KOPT-K1 (cell line): ENCODE measurements around the gene STARD10.
A peak's percentile ranks its signal among the peaks of the same experiment; 100 is the strongest.

Source experiments
- H3K27ac ChIP-seq: fragments of 200-600 bp; sonication (generic); 2 replicates; pipeline ENCODE4 v1.5.1; 2016; ENCODE audit warnings: antibody characterized with exemption, mild to moderate bottlenecking, low read depth, low read length; ENCODE audit not compliant: poor library complexity, severe bottlenecking
- H3K36me3 ChIP-seq: fragments of 200-600 bp; sonication (generic); 2 replicates; pipeline ENCODE4 v1.5.1; 2017; ENCODE audit warnings: antibody characterized with exemption, mild to moderate bottlenecking, low read length, moderate library complexity; ENCODE audit not compliant: insufficient read depth
- H3K9me3 ChIP-seq: fragments of 200-600 bp; sonication (generic); 2 replicates; pipeline ENCODE4 v1.5.1; 2017; ENCODE audit warnings: antibody characterized with exemption, low read length, mild to moderate bottlenecking; ENCODE audit not compliant: insufficient read depth, poor library complexity, severe bottlenecking

STARD10 gene

GRCh38 chr11:72744474-72744873, 49.4 kb downstream of the STARD10 start:
- Histone ChIP-seq H3K36me3 (no peaks in the 10 kb centered on the region), H3K27ac (no peak overlapping the region), H3K9me3 (no peaks in the 10 kb centered on the region)

- H3K36me3 ChIP-seq: no peaks in the 10 kb centered on the region
- no peaks in the 10 kb centered on the region for H3K9me3 ChIP-seq
- no peak overlapping the region for H3K27ac ChIP-seq
Measured at GRCh38 chr11:72743321-72744221, 50.3 kb downstream of the STARD10 start.

- no peaks in the 10 kb centered on the region for H3K36me3 ChIP-seq
- H3K9me3 ChIP-seq: no peaks in the 10 kb centered on the region
- no peak overlapping the region for H3K27ac ChIP-seq
Measured at GRCh38 chr11:72742513-72743320, 51.1 kb downstream of the STARD10 start.

- Histone ChIP-seq H3K27ac (no peak overlapping the region), H3K9me3 (no peaks in the 10 kb centered on the region), H3K36me3 (no peaks in the 10 kb centered on the region)
Measured at GRCh38 chr11:72741849-72742512, 51.9 kb downstream of the STARD10 start.

- Histone ChIP-seq H3K27ac (no peak overlapping the region), H3K9me3 (no peaks in the 10 kb centered on the region), H3K36me3 (no peaks in the 10 kb centered on the region)
Measured at GRCh38 chr11:72741429-72741833, 52.4 kb downstream of the STARD10 start.

- H3K27ac ChIP-seq: no peak overlapping the region
- no peaks in the 10 kb centered on the region for H3K36me3 ChIP-seq
Measured at GRCh38 chr11:72740562-72741428, 53.1 kb downstream of the STARD10 start.

GRCh38 chr11:72740060-72740424, 53.8 kb downstream of the STARD10 start:
- H3K9me3 ChIP-seq: no peaks in the 10 kb centered on the region
- H3K36me3 ChIP-seq: no peaks in the 10 kb centered on the region
- no peak overlapping the region for H3K27ac ChIP-seq

More at GRCh38 chr11:72740562-72741428, 53.1 kb downstream of the STARD10 start:
- no peaks in the 10 kb centered on the region for H3K9me3 ChIP-seq

- H3K36me3 ChIP-seq: no peaks in the 10 kb centered on the region
- H3K9me3 ChIP-seq: no peaks in the 10 kb centered on the region
- no peak overlapping the region for H3K27ac ChIP-seq
Measured at GRCh38 chr11:72739240-72740059, 54.4 kb downstream of the STARD10 start.

- Histone ChIP-seq H3K27ac (no peak overlapping the region), H3K9me3 (no peaks in the 10 kb centered on the region), H3K36me3 (no peaks in the 10 kb centered on the region)
Measured at GRCh38 chr11:72738199-72739141, 55.4 kb downstream of the STARD10 start.

- H3K27ac ChIP-seq: no peak overlapping the region
- H3K9me3 ChIP-seq: no peaks in the 10 kb centered on the region
- H3K36me3 ChIP-seq: no peaks in the 10 kb centered on the region
Measured at GRCh38 chr11:72737336-72737735, 56.5 kb downstream of the STARD10 start.

- Histone ChIP-seq H3K36me3 (no peaks in the 10 kb centered on the region), H3K9me3 (no peaks in the 10 kb centered on the region), H3K27ac (peak overlapping the region; percentile 21)
Measured at GRCh38 chr11:72736452-72737069, 57.3 kb downstream of the STARD10 start.

- no peak overlapping the region for H3K27ac ChIP-seq
- H3K9me3 ChIP-seq: no peaks in the 10 kb centered on the region
- H3K36me3 ChIP-seq: no peaks in the 10 kb centered on the region
Measured at GRCh38 chr11:72735495-72736027, 58.3 kb downstream of the STARD10 start.
